HG03457 (cell line): ENCODE results near the gene BBOX1.
"Not testable (repeated sequence)": the region's sequence is repeated elsewhere in the genome, so short reads cannot be mapped to it uniquely, and the experiment has no call there.

Experiments used
- ATAC-seq: cut with Tn5 transposase; IDR thresholded peaks from one replicate; pipeline ENCODE4 v1.9.1; 2021; ENCODE audit warnings: moderate number of reproducible peaks; ENCODE audit not compliant: unreplicated experiment

Gene BBOX1

DNA sequence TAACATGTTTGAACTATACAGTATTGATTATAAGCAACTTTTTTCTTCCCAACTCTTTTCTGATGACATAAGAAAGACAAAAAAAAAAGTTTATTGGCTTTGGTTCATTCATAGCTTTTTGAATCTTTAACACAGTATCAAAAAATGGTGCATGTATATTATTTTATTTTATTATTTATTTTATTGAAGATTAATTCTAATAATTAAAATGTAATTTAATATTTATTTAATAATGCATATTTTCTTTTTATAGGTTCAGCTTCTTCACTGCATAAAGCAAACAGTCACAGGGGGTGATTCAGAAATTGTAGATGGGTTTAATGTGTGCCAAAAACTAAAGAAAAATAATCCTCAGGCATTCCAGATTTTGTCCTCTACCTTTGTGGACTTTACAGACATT, 78.8 kb downstream of the BBOX1 start:
- no peak for ATAC-seq

DNA sequence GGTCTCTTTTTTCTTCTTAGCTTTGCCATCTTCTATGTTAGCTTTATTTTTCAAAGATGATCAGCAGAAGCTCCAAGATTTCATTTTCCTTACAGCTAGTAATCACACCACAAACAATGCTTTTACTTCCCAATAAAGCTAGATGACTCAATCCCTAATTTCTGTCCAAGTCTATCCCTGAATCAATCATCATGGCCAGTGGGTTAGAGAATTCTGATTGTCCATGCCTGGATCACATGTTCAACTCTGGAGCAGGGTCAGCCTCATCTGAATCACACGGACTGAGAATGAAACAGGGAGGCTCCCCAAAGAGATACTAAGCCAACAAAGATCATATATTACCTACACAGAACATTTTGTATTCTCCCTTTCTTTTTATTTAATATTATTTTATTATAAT, 79.6 kb downstream of the BBOX1 start:
- ATAC-seq = no peak

DNA sequence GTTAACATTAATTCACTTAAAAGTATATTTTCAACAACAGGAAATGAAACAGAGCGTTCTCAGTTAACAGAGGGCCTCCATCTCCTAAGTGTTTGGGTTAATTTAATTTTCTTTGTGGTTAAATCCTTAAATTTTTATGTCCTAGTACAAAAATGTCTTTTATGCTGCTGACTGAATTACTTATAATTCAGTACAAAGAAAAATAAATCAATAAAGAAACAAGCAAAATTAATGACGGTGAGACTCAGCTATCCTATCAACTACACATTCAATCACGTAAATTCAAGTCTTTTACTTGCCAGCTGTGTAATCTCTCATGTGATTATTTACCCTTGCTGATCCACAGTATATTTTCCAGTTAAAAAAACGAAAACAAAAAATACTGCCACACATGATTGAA, 81.4 kb downstream of the BBOX1 start:
- no peak for ATAC-seq

DNA sequence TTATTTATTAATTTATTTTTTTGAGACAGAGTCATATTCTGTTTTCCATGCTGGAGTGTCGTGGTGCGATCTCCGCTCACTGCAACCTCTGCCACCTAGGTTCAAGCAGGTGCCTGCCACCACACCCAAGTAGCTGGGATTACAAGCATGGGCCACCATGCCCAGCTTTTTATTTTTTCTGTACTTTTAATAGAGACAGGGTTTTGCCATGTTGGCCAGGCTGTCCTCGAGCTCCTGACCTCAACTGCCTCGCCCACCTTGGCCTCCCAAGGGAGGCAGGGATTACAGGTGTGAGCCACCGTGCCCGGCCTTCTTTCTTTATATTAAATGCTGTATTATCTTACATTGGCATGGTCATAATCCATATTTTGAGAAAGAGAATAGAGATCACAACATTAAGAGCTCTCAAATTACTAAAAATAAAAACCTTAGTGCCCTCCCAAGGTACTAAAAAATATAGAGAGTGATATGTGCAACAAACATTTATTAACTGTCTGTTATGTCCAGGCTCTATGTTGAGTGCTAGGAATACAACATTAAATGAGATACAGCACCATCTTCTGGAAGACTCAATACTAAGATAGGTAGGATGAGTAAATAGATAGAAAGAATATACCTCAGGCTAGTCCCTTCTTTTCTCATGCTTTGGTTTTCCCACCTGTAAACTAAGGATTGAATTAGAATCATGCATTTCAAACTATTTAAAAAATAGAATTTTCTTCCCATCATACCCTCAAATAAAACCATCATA, 84.1 kb downstream of the BBOX1 start:
- no peak for ATAC-seq

DNA sequence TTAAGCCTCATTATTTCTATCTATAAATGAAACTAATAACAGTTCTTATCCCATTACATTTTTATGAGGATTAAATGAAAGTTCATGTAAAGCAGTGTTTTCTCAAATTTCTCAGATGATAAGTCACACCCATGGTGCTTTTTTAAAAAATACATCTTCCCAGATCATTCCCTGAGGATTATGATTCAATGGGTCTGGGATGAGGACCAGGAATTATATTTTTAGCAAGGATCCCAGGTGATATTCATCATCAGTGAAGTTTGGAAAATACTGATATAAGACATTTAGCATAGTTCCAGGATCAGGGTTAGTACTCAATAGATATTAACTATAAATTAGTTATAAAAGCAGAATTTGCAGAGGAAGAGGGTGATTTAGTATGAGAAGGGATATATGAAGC, 89.1 kb downstream of the BBOX1 start:
- no peak for ATAC-seq

DNA sequence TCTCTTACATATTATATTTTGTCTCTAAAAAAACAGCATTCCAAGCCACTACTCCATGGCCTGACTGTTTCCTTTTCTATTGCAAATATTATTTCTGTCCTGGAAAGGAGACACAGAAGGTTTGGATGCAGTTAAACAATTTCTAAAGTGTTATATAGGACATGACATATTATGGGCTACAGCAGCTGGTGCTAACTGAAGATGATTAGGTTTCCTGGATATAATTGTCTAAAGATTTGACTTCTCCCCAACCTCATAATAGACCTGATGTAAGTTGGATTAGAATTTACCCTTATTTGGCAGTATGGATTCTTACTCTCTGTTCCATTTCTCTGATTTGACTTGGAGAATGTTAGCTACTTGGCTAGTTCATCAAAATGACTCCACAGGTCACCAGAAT, 90.2 kb downstream of the BBOX1 start:
- no peak for ATAC-seq

DNA sequence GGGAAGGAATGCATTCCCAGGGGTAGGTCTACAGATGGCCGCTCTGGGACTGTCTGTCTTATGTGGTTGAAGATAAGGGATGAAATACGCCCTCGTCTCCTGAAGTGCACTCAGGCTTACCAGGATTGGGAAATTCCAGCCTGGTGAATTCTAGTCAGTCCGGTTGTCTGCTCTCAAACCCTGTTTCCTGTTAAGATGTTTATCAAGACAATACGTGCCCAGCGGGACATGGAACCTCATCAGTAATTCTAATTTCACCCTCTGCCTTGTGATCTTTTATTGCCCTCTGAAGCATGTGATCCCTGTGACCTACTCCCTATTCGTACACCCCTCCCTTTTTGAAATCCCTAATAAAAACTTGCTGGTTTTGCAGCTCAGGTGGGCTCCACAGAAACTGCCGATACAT, 95.3 kb downstream of the BBOX1 start:
- not testable (repeated sequence) for ATAC-seq

DNA sequence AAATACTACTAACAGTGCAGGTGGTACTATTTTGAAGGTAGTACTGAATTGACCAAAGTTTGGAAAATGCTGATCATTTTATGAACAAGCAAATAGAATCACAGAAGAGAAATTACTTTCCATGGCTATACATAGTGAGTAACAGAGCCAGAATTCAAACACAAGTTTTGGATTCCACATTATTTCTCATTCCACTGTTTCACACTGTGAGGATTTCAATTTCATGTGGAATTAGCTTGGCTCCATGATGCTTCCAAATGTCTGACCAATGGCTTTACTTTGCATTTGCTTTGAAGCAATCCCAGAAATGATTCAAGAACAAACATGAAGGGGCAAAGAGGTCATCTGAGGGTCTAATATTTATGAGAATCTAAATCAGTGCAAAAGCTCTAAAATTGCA, 98.1 kb downstream of the BBOX1 start:
- no peak for ATAC-seq

DNA sequence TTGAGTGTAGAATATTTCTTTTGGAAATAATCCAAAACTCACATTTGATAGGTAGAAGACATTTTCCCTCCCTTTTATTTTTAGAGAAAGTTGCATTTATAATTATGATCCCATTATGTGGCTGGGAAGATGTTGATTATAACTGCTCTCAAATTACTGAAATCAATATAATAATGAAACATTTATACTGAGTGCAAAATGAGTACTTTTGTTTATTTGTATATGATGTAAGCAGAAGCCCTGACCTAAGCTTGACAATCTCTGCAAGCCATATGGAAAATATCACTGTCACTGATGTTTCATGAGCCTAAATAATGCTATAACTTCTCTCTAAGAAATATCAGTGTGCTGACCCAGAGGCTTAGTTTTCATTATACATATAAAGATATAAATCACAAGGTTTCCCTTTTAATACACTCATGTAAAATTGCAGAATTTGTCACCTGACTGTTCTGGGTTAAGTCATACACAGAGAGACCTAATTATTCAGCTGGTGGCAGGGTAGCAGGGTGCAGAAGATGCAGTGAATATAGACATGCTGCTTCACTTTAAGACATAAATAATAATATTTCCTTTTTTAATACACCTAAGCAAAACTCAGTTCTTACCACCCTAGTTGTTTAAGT, 99.2 kb downstream of the BBOX1 start:
- ATAC-seq = no peak

DNA sequence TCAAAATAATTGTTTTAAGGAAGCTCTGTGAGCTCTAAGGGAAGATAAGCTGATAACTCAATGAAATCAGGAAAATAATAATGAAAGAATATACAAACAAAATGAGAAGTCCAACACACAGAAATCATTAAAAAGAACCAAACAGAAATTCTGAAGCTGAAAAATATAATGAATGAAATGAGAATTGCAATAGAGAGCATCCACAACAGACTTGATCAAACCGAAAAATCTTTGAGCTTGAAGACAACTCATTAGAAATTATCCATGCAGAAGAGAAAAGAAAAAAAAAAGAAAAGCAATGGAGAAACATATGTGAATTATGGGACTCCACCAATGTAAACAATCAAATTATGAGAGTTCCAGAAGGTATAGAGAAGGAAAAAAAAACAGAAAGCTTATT, 101.0 kb downstream of the BBOX1 start:
- ATAC-seq = no peak

DNA sequence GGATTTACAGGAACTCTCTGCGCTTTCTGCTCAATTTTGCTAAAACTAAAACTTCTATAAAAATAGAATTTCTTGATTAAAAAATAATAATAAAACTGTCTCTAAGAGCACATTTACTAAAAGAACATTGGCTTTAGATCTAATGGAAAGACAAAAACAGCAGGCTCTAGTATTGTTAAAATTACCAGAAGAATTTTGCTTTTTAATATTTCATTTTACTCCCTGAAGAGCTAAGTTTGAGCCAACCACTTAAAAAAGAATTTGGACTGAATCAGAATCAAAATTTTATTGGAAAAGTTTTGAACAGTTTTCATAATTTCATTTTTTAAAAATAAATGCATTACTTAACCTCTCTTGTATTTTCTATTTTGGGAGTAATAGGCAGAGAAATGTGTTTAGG, 107.3 kb downstream of the BBOX1 start:
- ATAC-seq = no peak

DNA sequence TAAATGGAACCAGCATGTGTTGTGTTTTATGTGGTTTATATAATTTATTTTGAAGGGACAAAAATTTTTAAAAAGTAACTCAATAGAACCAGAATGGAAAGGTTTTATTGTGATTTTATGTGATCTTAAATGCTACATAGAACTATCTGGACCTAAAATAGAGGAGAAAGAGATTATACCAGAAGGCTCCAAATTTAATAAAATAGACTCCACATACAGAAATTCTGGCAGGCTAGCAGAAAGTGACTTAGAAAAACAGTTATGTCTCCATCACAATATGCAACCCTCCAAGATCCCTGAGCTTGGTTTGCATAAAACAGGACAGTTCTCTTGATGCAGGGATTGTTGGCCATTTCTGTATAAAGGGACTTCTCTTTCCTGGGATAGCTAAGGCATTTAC, 107.9 kb downstream of the BBOX1 start:
- ATAC-seq = no peak

DNA sequence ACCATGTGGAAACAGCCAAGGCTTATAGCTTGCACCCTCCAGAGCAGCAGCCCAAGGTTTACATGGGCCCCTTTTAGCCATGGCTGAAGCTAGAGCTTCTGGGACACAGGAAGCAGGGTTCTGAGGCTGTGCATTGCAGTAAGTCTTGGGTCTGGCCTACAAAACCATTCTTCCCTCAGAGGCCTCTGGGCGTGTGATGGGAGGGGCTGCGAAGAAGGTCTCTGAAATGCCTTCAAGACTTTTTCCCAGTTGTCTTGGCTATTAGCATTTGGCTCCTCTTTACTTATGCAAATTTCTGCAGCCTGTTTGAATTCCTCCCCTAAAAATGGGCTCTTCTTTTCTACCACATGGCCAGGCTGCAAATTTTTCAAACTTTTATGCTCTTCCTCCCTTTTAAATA, 109.5 kb downstream of the BBOX1 start:
- no peak for ATAC-seq

DNA sequence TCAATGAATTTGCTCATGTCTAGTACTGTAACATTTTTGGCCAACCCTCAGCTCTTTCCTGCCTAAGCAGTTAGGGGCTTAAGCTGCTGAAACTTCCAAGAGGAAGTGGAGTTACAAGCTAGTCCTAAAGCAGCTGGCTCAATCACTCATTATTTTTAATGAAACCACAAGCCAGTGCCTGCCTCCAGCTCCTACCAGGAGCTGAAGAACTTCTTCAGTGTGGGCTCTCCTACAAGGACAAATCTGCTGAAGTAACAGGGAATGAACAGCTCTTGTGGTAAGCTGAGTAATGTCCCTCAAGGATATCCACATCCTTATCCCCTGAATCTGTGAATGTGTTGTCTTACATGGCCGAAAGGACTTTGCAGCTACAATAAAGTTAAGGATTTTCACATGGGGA, 112.5 kb downstream of the BBOX1 start:
- ATAC-seq = no peak

DNA sequence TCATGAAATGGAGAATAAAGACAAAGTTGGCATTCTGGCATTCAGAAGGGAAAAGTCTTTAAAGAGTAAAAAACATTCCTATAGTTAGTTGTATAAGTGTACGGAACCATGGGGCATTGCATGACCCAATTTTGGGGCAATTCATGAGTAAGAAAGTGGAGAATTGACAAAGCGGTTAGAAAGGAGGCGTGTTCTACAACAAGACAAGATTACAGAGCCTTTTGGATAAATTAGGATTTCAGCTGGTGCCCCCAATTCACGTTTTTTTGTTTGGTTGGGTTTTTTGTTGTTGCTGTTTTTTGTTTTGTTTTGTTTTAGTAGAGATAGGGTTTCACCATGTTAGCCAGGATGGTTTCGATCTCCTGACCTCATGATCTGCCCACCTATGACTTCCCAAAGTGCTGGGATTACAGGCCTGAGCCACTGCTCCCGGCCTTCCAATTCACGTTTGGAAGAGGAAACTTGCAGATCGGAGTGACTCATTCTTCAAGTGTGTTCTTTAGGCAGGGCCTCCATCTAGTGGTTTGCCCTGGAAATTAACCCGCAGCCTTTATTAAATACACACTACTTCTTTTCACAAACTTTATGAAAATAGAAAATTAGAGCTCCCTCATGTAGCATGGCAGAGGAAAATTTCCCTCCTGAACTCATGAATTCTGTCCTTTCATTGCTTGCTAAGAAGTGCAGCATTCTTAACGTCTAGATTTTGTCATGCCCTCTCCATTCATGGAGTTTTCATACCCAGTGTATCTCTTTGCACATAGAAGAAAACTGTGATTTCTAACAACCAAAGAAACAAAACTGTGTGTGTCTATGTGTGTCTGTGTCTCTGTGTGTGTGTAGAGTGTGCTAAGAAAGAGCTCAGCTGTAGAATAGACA, 118.1 kb downstream of the BBOX1 start:
- no peak for ATAC-seq

DNA sequence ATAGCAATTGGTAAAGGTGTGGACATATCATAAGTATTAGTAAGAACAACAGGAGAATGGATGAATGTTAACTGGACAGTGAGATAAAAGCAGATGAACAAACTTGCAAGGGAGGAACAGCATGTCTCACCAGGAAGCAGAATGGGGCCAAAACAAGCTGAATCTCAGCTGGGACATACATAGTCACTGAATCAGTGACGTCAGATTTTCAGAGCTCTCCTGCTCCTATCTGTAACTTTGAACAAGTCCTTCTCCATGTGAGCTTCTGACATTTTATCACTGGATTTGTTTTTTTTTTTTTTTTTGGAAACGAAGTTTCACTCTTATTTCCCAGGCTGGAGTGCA, 118.7 kb downstream of the BBOX1 start:
- no peak for ATAC-seq

DNA sequence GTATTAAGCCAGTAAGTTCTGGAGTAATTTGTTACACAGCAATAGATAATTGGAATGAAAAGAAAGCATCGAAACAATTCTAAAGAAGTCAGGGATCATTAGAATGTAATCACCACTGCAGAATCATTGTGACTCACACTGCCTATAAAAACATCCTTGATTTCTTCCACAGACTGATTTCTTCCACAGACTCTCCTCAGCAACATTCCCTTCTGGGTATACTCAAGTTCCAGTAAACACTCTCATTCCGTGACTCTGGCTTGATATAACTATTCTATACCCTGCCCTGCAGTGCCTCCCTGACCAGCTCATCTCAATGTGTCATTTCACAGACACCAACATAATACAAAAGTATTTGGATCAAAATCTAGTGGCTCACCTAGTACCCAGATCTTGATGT, 120.5 kb downstream of the BBOX1 start:
- no peak for ATAC-seq

DNA sequence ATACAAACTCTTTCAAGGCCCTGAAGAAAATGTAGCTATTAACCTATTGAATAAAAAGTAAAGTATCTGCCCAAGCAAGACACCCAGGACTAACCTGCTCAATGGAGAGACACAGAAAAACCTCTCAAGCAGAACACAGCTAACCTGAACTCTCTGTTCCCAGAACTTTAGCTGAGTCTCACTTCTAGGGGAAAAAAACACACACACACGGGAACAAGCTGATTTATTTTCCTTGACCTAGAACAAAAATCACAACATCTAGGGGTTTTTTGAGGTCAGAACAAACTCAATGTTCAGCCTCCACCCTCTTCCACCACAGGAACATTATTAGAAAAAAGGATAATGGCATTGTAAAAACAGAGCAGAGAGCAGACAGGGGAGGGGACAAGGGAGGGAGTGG, 121.6 kb downstream of the BBOX1 start:
- ATAC-seq = no peak

DNA sequence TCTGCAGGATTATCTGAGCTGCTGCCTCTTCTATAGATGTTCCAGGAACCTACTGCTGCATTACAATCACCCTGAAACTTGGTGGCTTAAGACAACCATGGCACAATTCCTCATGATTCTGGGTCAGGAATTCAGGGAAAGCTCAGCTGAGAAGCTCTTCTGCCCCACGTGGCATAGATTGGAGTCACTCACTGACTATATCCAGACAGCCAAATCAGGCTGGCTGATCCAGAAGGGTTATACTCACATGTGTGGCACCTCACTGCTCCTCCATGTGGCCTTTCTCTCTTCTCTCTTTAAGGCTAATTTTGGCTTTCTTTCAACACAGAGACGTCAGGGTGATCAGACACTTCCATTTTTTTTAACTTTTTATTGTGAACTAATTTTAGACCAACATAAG, 125.5 kb downstream of the BBOX1 start:
- ATAC-seq = no peak

DNA sequence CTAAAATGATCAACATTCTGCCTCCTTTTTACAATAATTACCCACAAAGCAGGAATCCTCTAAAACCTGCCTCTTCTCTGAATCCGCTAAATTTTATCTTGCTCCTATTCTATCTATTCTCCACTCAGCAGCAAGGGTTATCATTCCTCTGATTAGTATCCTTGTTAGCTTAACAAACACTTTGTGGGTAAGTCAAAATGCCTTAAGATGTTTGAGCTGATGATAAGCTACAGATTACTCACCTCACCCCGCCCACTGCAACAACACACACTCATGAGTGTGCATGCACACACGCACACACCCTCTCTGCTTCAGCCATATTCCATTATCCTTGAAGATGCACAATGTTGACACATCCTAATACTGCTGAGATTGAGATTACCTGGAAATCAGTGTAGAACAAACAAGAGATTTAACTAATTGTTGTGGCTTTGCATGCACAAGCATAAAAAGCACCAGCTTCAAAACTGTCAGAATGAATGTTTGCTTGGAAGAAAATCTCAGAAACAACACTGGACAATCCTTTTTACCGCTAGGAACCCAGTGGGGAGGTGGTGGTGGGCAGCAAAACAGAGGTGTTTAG, 130.9 kb downstream of the BBOX1 start:
- no peak for ATAC-seq

DNA sequence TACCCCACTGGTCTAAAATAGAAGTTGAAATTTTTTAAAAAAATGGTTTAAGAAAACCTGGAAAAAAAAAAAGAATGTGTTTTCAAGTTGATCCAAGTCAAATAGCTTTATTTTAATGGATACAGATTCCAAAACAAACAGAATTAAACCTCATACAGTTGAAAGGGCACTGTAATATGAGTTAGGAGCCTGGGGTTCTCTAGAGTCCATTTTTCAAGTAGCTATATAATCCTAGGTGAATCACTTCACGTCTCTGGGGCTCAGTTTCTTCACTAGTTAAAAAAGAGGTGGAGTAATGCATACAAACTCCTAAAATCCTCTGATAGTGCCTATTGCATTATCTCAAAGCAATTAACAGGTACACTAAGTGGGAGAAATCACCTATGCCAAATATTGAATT, 132.9 kb downstream of the BBOX1 start:
- no peak for ATAC-seq

DNA sequence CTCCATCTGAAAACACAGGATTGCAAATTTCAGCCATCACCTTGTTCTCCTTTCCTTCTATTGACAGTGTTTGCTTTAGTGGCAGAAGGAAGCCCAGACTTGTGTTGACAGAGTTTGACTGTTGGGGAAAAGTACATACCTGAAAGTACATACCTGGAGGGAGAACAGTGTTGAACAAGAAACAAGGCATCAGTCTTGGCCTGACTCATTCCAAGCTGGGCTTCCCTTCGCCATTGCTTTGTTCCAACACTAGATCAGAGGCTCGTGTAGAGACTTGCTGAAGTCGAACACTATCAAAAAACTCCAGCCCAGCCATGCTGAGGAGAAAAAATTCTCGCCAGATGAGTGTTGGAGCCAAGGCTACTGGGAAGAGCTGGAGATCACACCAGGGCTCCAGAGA, 133.4 kb downstream of the BBOX1 start:
- ATAC-seq = no peak
